ENCODE measurements around the gene LMTK2.

Gene LMTK2

GRCh38 chr7:98106647-98107312, at the start of gene LMTK2:
LMTK2 (plus strand) TSS chr7:98106862; CDS start chr7:98107178, 316 bp downstream.
- peak; percentile 98 for DNase-seq (ENCODE audit: low spot score)

- no peak for DNase-seq (ENCODE audit: low spot score)
These were observed 49.5 kb upstream of the LMTK2 start for GRCh38 chr7:98057157-98057556.

- DNase-seq (ENCODE audit: low spot score) = no peak
These were observed 48.5 kb upstream of the LMTK2 start for GRCh38 chr7:98058186-98058585.

- no peak for DNase-seq (ENCODE audit: low spot score)
These were observed 42.4 kb upstream of the LMTK2 start for GRCh38 chr7:98064233-98064632.

GRCh38 chr7:98066208-98066607, 40.5 kb upstream of the LMTK2 start:
- DNase-seq (ENCODE audit: low spot score) = no peak

- no peak for DNase-seq (ENCODE audit: low spot score)
These were observed 39.6 kb upstream of the LMTK2 start for GRCh38 chr7:98066934-98067507.

GRCh38 chr7:98073047-98073446, 33.6 kb upstream of the LMTK2 start:
- no peak for DNase-seq (ENCODE audit: low spot score)

GRCh38 chr7:98075801-98076200, 30.9 kb upstream of the LMTK2 start:
- DNase-seq (ENCODE audit: low spot score) = no peak

- DNase-seq (ENCODE audit: low spot score) = no peak
These were observed 28.9 kb upstream of the LMTK2 start for GRCh38 chr7:98077762-98078161.

GRCh38 chr7:98078197-98078870, 28.3 kb upstream of the LMTK2 start:
- no peak for DNase-seq (ENCODE audit: low spot score)

- no peak for DNase-seq (ENCODE audit: low spot score)
These were observed 26.6 kb upstream of the LMTK2 start for GRCh38 chr7:98079891-98080648.

- no peak for DNase-seq (ENCODE audit: low spot score)
These were observed 25.3 kb upstream of the LMTK2 start for GRCh38 chr7:98081319-98081718.

- DNase-seq (ENCODE audit: low spot score) = no peak
These were observed 22.0 kb upstream of the LMTK2 start for GRCh38 chr7:98084631-98085030.

GRCh38 chr7:98085674-98086073, 21.0 kb upstream of the LMTK2 start:
- DNase-seq (ENCODE audit: low spot score) = no peak

GRCh38 chr7:98086281-98086718, 20.4 kb upstream of the LMTK2 start:
- no peak for DNase-seq (ENCODE audit: low spot score)

GRCh38 chr7:98088109-98088508, 18.6 kb upstream of the LMTK2 start:
- DNase-seq (ENCODE audit: low spot score) = no peak

- no peak for DNase-seq (ENCODE audit: low spot score)
These were observed 16.5 kb upstream of the LMTK2 start for GRCh38 chr7:98090116-98090515.

- DNase-seq (ENCODE audit: low spot score) = no peak
These were observed 15.6 kb upstream of the LMTK2 start for GRCh38 chr7:98091061-98091460.

- DNase-seq (ENCODE audit: low spot score) = no peak
These were observed 15.1 kb upstream of the LMTK2 start for GRCh38 chr7:98091523-98091922.

- no peak for DNase-seq (ENCODE audit: low spot score)
These were observed 9.5 kb upstream of the LMTK2 start for GRCh38 chr7:98097042-98097645.

- DNase-seq (ENCODE audit: low spot score) = no peak
These were observed 6.6 kb upstream of the LMTK2 start for GRCh38 chr7:98100088-98100487.

- no peak for DNase-seq (ENCODE audit: low spot score)
These were observed 4.5 kb upstream of the LMTK2 start for GRCh38 chr7:98102170-98102569.
